ENCODE measurements around the gene EFL1. TPM values are rescaled to one million over a fixed set of nuclear protein-coding genes. Genes with fewer than 3 reads are reported as not detected.

The EFL1 gene
- polyA plus RNA-seq, 4 donors, result 21.5 to 23.8 (median 22.0) TPM

DNA sequence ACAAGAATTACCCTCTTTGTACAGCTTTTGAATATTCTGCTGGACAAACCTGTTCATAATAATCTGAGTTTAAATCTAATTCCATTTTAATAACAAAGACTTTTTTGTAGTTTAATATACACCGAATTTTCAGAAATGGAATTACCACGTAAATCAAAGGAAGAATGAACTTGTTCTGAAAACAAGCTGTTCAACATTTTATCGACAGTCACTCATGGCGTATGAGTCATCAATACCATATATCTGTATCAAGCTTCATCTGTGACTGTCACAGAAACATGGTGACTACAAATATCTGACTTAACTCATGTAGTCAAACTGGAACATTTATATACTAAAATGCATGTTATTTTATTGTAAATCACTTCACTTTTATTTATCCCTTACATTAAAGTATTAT lies 90.0 kb downstream of the EFL1 start:
- no peak for DNase-seq (ENCODE audit: low read depth in 4 of 4, low spot score in 3 of 4)

DNA sequence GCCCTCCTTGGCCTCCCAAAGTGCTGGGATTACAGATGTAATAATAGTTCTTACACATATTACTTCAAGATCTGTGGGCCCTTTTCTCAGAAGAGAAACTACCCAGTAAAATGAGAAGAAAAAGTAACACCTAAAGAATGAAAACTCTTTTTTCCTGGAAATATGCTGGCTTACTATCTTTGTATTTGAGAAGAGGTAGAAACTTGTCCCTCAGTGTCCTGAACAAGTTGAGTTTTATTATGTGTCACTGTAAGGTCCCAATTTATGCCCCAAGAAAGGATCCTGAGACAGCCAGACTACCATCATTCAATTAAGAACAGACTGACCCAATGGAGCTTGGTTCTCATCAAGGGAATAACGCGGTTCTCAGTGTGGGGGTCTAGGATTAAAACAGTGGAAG lies 93.8 kb downstream of the EFL1 start:
- DNase-seq (ENCODE audit: low read depth in 4 of 4, low spot score in 3 of 4), result no peak

DNA sequence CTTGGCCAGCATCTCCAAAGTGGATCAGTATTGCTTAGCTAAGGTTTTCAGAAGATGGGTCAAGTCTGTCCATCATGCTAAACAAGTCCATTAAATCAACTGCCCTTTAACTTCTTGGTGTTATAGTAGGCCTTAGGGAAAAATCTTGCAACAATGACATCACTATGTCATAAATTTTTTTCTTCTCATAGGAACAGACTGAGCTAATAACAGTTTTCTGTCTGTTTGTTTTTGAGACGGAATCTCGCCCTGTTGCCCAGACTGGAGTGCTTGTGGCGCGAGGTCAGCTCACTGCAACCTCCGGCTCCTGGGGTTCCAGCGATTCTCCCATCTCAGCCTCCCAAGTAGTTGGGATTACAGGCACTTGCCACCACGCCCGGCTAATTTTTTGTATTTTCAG lies 94.2 kb downstream of the EFL1 start:
- no peak for DNase-seq (ENCODE audit: low read depth in 4 of 4, low spot score in 3 of 4)

DNA sequence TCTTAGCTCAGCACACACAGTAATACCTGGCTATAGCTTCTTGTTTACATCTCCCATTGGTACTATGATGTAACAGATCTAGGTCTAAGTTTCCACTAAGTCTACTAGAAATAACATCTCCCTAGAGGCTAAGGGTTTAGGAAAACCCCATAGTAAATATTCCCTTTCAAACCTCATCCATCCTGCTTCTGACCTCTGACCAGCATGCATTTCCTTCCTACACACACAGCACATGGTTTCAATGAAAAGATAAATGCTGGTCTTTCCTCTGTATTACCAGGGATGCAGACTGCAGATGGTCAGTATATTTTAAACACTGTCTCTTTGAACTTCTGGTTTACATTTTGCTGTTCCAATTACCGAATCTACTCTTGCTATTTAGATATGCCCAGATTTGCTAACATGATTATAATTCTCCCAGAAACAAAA lies 96.6 kb downstream of the EFL1 start:
- no peak for DNase-seq (ENCODE audit: low read depth in 4 of 4, low spot score in 3 of 4)

DNA sequence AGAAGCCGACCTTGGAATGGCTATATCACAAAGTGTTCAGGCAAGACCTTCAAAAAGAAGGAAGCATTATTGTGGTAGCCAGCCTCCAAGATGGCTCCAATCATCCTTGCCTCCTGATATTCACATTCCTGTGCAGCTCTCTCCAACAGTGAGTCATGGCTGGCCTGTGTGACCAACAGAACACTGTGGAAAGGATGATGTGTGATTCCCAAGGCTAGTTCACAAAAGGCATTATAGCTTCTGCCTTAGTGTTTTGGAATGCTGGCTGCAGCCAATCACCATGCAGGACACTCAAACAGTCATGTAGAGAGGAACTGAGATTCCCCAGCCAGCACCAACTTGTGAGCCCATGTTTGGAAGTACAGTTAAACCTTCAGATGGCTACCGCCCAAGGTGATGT lies 102.6 kb downstream of the EFL1 start:
- no peak for DNase-seq (ENCODE audit: low read depth in 4 of 4, low spot score in 3 of 4)

DNA sequence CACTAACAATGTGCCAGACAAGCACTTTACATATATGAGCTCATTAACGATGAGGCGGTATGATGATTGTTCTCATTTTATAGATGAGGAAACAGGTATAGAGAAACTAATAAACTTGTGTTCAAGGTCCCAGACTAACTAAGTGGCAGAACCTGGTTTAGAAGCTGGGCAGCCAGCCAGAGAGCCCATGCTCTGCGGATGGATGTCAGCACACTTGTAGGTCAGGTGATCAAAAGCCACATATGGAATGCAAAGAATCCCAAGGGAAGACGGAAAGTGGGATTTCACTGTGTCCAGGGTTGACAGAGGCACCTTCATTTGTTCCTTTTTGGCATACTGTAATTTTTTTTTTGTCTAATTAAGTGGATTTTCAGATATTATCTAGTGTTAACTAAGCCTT lies 103.7 kb downstream of the EFL1 start:
- no peak for DNase-seq (ENCODE audit: low read depth in 4 of 4, low spot score in 3 of 4)

DNA sequence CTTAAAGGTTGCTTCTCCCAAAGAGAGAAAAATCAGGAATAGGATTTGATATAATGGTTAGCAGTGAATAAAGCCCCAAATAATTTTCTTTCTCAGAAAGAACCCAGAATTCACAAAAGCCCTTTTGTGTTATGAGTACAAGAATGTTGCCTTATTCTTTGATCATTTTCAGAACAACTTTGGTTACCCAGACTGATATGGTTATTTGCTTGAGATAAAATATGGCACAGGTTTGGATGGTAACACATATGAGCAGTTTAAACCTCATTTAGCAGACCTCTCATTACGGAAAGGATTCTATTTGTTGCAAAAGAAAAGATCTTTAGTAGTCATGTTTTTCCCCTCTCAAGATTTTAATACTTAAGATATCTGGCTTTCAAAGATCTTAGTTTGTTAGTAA lies 111.9 kb downstream of the EFL1 start:
- no peak for DNase-seq (ENCODE audit: low read depth in 4 of 4, low spot score in 3 of 4)

DNA sequence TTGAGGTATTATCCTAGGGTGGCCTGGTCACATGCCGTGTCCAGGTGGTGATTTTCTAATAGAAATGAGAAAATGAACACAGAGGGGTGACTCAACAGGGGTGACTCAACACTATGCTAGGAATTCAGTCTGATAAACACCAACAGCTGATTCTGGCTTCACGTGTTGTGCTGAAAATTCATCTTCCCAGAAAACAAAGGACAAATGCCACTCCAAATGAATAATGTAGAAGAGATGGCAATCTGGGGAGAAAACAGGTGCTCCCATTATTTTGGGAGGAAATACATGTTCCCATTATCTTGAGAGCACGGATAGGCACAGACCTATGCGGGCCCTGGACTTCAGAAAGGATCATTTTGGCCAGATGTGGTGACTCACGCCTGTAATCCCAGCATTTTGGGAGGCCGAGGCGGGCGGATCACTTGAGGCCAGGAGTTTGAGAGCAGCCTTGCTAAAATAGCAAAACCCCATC lies 115.5 kb downstream of the EFL1 start:
- DNase-seq (ENCODE audit: low read depth in 4 of 4, low spot score in 3 of 4), result no peak

DNA sequence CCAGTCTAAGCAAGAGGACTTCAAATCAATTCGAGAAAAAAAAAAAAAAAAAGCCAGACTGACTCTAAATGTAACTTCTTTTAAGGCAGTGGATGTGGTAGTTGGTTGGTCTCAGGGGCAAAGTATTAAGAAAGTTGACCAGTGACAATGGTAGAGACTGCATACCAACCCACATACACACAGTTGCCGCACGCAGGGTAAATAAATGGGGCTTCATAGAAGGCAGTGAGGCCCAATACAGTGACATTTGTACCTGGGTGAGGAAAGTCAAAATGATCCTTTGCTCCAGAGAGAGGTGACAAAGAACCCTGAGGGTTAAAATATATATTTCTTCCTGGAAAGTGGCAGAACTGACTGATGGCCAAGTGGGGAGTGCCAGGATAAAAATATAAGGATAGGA lies 116.0 kb downstream of the EFL1 start:
- no peak for DNase-seq (ENCODE audit: low read depth in 4 of 4, low spot score in 3 of 4)

DNA sequence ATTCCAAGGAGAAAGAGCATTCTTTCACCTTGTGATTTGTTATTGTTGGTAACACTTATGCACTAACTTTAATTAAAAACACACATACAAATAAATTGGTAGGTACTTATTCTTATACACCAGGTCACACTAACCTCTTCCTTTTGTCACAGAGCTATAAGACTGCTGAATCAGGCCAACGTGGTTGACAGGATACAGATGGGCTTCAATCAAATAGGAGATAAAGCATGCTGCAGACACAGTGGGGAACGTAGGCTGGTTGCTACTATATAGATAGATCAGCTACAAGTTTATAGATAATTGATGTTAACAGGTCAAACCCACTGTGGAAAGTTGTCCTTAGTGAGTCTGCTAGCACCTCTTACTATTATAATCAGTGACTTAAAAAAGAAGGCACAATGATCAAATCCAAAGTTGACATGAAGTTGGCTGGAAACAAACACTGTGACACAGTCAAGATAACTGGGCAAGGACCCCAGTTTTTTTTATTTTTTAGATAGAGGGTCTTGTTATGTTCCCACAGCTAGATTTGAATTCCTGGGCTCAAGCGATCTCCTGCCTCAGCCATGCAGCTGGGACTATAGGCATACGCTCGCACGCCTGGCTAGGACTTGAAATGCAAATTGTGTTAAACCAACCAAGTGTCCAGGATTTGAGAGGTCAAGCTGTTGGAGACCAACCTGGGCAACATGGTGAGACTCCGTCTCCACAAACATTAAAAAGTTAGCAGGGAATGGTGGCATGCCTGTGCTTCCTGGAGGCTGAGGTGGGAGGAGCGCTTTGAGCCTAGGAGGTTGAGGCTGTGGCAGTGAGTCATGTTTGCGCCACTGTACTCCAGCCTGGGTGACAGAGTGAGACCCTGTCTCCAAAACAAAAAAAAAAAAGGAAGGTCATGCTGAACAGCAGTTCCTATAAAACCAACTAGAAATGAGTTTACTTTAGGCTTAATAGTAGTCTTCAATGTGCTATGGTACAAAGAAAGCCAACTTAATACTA lies 118.8 kb downstream of the EFL1 start:
- DNase-seq (ENCODE audit: low read depth in 4 of 4, low spot score in 3 of 4), result no peak

DNA sequence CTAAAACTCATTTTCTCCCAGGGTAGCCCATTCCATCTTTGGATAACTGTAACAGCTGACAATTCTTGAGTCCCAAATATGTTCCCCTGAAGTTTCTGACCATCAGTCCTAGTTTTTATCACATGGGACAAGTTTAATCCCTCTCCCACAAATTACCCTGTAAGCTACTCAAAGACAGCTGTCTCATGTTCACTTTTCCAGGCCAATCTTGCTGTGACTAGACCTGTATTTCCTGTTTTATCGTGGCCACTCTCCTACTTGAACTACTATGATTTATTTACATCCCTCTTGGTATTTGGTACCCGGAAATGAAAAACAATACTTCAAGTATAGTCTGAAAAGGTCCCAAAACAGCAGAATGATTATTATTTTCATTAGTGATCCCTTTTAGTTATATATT lies 121.6 kb downstream of the EFL1 start:
- no peak for DNase-seq (ENCODE audit: low read depth in 4 of 4, low spot score in 3 of 4)

DNA sequence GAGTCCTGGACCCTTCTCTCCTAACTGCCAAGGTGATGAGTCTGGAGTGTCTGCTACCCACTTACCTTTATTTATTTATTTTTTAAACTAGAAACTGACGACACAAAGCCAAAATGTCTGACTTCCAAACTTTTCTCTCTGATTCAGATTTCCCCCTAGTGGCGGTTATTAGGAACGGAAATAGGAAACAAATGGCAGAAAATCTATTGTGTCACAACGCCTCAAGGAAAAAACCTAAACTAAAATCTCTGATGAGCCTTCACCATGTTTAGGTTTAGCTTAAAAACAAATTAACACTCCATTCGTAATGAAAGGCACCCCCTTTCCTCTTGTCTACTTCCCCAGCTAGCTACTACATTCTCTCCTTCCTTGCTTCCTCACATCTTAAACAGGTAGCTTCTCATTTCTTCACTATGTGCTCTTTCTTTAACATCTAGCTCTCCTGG lies 122.7 kb downstream of the EFL1 start:
- peak in 3 of 4 donors; percentile 40 to 53 (median 51) for DNase-seq (ENCODE audit: low read depth in 4 of 4, low spot score in 3 of 4)

DNA sequence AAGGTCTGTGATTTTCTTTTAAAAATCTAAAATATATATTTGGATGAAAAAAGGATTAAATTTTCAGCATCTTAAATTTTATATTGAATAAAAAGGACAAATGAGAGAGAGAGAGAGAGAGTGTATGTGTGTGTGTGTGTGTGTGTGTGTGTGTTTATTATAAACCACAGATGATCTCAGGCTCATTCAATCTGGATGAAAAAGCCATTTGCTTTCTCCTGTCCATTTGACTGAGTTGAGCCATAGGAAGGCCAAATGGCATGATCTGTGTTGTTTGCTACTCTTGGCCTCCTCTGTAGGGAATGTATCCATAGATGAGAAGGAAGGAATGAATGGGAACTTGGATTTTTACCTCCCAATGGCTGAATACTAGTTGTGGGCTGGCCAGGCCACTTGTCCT lies 124.2 kb downstream of the EFL1 start:
- DNase-seq (ENCODE audit: low read depth in 4 of 4, low spot score in 3 of 4), result no peak

DNA sequence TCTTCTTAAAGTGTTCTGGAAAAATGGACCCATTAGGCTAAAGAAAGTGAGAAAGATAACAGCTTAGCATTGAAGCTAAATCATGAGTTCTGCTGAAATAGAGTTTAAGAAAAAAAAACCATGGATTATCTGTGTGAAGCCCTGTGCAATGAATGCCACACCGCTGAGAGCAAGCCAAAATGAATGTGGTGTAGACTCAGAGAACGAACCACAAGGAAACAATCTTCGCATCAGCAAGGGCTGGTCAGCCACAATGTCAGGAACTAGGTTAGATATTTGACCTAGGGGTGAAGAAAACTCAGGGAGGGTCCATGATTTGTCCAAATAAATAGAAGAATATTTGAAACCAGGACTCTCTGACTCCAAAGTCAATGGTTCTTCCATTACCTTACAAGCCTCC lies 125.3 kb downstream of the EFL1 start:
- no peak for DNase-seq (ENCODE audit: low read depth in 4 of 4, low spot score in 3 of 4)

DNA sequence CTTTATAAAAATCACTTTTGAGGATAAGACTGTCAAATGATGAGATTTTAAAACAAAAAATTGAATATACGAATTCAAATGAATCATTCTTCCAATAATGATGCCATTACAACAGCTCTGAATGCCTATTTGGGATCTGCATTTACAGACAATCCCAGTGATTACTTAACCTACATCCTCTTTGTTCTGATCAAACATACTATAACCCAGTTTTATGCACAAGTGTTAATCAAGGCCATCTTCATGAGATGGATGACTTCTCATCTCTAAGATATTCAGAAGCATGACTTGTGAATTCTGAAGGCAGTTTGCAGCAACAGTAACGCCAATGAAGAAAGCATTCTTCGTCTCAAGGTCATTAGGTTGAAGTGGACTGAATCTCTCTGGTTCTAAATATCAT lies 126.4 kb downstream of the EFL1 start:
- no peak for DNase-seq (ENCODE audit: low read depth in 4 of 4, low spot score in 3 of 4)

DNA sequence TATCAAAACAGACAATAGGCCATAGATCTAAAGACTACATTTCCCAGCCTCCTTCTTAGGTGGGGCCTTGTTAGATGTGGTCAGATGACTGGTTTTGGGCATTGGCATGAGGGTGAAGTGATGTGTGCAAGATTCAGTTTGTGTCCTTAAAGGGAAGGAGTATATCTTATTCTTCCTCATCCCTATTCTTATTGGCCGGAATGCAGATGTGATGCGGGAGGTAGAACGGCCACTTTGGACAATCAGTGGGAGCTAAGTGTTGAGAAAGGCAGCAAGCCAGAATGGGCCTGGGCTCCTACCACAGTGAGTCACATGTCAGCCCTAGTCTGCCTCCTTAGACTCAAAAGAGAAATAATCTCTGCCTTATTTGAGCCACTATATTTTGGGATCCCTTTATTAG lies 126.9 kb downstream of the EFL1 start:
- DNase-seq (ENCODE audit: low read depth in 4 of 4, low spot score in 3 of 4), result no peak

DNA sequence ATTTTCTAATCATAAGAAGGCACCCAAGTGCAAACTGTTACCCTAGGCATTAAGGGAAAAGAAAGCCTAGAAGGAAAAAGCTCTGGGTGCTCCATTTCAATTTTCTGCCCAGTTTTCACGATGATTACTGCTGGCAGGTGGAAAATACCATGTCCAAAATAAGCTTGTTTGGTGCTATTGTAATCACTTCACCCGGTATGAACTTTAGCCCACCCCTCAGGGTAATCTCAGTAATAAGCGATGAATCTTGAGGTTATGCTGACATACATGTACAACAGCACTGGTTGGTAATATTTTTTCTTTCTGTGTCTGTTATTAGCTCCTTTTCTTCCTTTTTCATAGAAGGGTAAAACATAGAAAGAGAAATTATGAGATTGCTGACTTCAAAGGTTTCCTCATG lies 128.1 kb downstream of the EFL1 start:
- DNase-seq (ENCODE audit: low read depth in 4 of 4, low spot score in 3 of 4), result no peak

DNA sequence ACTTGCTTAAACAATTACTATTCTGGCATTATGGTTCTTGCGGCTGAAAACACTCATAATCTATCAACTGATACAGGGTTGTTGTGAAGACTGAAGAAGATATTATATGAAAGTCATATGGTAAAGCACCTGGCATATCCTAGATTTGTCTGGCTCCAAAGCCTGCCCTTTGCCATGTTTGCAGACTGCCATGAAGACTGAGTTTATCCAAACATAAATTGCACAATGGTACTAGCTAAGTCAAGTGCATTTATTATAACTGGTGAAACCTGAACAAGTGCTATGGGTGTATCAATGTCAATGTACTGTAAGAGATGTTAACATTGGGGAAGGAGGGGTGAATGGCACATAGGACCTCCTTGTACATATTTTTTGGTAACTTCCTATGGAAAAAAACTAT lies 129.3 kb downstream of the EFL1 start:
- DNase-seq (ENCODE audit: low read depth in 4 of 4, low spot score in 3 of 4), result no peak

DNA sequence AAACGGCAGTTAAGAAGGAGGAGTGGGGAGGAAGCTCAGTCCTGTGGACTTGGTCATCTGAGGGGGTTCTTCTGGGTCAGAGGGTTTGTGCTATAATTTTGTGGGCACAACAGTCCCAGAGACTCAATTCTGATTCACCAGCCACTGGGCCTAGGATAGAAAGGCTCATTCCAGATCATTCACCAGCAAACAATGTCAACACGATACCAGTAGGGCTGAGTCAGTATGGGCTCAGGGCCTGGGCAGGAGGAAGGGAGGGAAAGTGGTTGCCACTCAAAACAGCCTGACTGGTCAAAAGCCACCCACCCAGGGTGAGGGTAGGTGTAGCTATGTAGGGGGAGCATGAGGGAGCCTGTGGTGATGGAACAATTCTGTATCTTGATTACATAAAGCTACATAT lies 129.8 kb downstream of the EFL1 start:
- no peak for DNase-seq (ENCODE audit: low read depth in 4 of 4, low spot score in 3 of 4)

DNA sequence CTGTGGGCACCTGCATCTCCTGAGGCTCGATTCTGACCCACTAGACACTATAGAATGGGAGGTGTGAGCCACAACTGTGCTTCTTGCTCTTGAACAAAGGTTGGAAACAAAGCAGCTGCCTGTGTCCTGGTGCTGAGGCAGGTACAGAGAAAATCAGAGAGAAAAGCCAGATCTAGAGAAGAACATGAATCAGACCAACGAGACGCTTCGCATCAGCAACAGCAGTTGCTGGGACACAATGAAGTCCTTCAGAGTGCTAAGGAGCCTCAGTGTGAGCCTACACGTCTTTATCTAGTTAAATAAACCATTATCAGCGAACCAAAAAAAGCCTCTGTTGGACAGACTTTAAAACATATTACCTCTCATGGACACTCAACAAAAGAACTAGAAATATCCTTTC lies 130.4 kb downstream of the EFL1 start:
- no peak for DNase-seq (ENCODE audit: low read depth in 4 of 4, low spot score in 3 of 4)

DNA sequence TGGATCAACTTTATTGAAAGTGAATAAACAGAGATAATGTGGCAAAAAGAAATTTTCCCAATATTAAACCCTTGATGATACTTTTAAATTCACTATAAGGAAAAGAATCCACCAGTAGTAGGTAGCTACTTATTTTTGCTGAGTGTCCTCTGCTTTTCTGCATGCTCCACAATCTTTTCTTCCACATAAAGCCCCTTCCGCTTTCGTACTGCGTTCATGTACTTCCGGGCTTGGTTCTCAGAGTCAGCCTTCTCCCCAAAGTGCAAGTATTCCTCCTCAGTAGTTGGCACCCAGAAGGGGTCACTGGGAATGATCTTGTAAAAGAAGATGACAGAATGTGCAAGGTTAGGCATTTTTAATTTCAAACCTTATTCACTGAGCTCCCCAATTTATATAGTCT lies 132.3 kb downstream of the EFL1 start:
- DNase-seq (ENCODE audit: low read depth in 4 of 4, low spot score in 3 of 4), result no peak

DNA sequence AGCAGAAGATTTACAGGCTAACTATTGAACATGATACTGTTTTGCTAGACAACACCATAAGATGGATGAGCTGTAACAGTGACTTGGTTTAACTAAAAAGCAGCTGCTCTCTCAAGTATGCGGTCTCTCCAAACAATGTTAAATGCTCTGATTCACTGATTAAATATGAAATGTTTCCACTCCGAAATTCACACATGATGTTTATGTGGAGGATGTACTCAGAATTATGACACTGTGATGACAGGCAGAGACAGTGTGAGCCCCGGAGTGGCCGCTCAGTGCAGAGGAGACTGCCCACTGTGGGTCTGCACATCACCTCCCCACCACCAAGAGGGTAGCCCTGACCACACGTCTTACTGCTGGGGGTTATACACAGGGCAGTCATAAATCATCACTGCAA lies 132.8 kb downstream of the EFL1 start:
- DNase-seq (ENCODE audit: low read depth in 4 of 4, low spot score in 3 of 4), result peak in 1 of 4 donors; percentile 31

Data from right renal pelvis (tissue), 4 donors.